HG03575 (cell line): ENCODE measurements around the gene SDHA.
"Not testable (repeated sequence)": the region's sequence is repeated elsewhere in the genome, so short reads cannot be mapped to it uniquely, and the experiment has no call there.

Experiments
- ATAC-seq: cut with Tn5 transposase; IDR thresholded peaks from one replicate; pipeline ENCODE4 v1.9.1; 2021; ENCODE audit not compliant: unreplicated experiment, insufficient number of reproducible peaks, low FRiP score; ENCODE audit errors: extremely low read depth

The SDHA gene

GRCh38 chr5:278646-279045 lies 60.5 kb downstream of the SDHA start:
- no peak for ATAC-seq

- not testable (repeated sequence) for ATAC-seq
Observed at GRCh38 chr5:279051-279665, 61.0 kb downstream of the SDHA start.

GRCh38 chr5:285991-286557 lies 68.0 kb downstream of the SDHA start:
- ATAC-seq: no peak

DNA sequence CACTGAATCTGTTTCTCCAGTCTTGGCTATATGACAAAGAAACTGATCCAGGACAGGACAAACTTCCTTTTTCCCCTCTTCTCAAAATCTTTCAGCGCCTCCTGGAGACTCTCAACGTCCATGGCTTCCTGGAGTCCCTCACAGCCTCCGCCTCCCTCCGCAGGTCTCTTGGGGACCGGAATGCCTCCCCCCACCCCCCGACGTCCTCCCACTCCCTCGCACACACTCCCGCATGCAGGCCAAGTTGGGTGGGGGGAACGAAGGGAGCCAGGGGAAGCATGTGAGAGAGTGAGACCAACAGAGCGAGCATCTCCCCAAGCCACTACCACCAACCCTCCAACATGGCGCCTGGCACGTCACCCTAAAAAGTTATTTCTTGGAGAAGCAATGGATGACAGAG lies 72.1 kb downstream of the SDHA start:
- ATAC-seq: not testable (repeated sequence)

DNA sequence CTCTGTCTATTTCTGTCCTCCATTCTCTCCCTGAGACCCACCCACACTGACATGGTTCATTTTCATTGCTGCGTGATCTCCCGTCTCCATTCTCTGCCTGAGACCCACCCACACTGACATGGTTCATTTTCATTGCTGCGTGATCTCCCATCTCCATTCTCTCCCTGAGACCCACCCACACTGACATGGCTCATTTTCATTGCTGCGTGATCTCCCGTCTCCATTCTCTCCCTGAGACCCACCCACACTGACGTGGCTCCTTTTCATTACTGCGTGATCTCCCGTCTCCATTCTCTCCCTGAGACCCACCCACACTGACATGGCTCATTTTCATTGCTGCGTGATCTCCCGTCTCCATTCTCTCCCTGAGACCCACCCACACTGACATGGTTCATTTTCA lies 73.2 kb downstream of the SDHA start:
- not testable (repeated sequence) for ATAC-seq

DNA sequence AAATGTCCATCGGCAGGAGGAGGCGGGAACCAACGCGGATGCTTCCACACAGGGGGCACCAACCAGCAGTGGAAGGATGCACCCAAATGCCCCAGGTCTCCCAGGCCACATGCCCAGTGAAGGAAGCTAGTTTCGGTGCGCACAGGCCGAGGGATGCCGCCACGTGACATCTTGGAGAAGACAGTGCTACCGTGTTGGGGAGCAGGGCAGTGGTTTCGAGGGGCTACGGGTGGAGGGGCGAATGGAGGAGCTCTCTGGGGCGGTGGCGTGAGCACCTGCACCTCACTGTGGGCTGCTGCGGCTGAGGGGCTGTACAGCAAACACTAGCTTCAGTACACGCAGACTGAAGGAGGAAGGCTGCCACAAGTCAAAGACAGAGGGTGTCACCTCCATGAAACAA lies 76.7 kb downstream of the SDHA start:
- not testable (repeated sequence) for ATAC-seq

DNA sequence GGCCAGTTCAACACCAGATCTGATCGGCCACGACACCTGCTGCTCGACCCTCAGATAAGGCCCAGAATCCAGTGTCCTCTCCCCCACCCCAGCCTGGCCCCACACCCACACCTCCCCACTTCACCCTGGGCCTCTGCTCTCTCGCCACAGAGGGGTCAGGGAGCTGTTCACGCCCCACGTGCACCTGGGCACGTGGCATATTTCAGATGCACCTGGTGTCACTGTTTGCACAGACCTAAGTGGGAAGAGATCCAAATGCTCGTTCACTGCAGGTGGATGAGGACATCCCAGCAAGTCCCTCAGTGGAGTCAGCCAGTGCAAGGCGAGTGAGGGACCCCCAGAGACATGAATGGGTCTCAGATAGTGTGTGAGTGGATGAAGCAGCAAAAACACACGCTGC lies 78.1 kb downstream of the SDHA start:
- not testable (repeated sequence) for ATAC-seq

DNA sequence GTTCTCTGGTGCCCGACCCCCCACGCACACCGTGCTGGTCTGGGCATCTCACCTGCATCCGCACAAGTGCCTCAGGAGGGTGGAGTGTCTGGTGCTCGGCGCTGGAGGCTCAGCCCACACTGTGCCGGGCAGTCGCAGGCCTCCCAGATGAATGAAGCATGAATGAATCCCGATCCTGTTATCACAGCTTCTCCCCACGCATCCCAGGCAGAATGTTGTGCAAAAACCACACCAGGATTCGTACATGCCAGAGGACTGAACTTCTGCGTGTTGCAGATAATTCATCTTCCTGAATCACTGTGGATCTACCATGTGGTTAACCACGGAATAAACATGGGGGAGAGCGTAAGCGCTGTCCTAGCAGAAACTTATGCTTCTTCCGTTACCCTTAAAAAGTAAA lies 78.8 kb downstream of the SDHA start:
- not testable (repeated sequence) for ATAC-seq

DNA sequence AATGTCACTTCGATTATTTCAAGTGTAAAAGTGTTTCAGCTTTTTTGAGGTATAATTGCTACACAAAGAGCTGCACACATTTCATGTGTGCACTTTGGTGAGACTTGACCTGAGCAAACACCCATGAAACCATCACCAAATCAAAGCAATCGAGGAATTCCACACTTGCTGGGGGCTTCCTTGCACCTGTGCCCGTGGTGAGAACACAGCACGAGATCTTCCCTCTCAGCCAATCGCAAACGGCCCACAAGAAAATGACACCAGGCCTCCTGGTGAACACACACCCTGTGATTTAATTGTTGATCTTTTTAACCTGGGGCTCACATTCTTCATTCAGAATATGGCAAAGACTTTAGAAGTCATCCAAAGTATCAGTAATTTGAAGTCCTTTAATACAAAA lies 79.3 kb downstream of the SDHA start:
- not testable (repeated sequence) for ATAC-seq

- not testable (repeated sequence) for ATAC-seq
Observed at GRCh38 chr5:297991-298736, 80.0 kb downstream of the SDHA start.

GRCh38 chr5:298737-299125 lies 80.6 kb downstream of the SDHA start:
- ATAC-seq: no peak

- not testable (repeated sequence) for ATAC-seq
Observed at GRCh38 chr5:299921-300320, 81.8 kb downstream of the SDHA start.

GRCh38 chr5:300691-301435 lies 82.7 kb downstream of the SDHA start:
- not testable (repeated sequence) for ATAC-seq

DNA sequence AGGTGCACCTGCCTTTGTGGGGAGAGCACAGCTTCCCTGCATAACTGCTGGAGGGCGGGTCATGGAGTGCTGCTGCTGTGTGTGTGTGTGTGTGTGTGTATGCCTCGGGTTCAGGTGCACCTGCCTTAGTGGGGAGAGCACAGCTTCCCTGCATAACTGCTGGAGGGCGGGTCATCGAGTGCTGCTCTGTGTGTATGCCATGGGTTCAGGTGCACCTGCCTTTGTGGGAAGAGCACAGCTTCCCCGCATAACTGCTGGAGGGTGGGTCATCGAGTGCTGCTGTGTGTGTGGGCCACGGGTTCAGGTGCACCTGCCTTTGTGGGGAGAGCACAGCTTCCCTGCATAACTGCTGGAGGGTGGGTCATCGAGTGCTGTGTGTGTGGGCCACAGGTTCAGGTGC lies 84.3 kb downstream of the SDHA start:
- not testable (repeated sequence) for ATAC-seq

DNA sequence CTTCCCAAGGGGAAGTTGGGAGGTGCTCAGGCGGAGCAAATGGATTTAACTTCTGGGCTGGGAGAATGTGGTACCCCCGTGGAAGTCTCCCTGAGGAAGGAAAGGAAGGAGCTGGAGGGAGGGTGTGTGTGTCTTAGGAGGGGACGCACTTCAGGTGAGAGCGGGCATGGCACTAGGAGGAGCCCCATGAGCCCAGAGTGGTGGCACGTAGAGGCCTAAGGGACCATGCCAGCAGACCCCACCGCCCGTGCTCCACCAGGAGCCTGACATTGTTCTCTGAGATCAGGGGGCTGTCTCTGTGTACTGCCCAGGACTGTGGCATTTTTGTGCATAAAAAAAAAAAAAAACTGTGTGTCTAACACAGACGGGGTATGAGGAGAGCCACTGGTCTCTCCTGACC lies 84.8 kb downstream of the SDHA start:
- no peak for ATAC-seq

DNA sequence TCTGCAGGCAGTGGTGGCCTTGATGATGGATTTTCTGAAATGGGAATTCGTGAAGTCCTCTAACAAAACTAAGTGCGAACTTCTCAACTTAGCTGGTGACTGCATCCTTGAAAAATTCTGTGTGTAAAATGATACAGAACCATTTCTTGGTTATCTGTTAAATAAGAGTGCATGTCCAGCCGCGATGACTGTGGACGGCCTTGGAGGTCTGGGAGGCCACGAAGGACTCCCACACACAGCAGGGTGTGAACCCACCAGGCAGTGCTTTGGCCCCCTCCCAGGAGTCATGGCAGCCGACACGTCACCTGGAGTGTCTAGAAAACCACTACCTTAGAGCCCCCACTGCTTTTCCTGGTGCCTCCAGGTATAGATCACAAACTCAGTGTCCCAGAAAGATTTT lies 85.6 kb downstream of the SDHA start:
- not testable (repeated sequence) for ATAC-seq

DNA sequence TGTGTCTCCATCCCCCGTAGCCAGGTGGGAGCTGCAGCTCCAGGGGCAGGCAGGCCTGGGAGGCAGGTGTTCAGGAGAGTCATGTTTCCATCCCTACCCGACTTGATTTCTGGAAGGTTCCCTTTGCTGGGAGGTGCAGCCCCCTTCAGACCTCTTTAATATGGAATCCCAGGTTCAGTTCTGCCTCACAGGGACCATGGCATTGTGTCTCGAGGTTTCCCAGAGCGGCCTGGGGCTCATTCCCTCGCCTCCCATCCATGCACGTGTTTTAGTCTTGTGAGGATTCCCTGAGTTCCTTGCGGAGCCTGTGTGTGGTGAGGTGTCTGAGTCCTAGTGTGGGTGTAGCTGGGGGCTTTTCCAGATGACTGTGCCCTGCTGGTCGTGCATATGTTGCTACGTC lies 86.9 kb downstream of the SDHA start:
- no peak for ATAC-seq

DNA sequence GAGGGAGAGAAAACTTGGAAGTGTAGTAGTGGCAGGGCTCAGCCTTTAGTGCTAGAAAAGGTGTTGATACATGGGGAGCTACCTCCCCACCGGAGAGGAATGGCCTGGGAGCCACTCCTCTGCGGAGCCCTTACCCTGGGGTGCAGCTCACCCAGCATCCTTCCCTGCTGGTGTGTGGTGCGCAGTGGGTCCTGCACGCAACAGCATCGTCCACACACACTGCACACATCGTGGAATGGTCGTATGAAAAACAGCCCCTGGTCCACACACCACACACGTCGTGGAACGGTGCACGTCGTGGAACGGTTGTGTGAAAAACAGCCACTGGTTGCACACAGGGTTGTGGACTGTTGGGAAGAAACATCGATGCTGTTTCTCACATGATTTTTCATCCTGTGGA lies 87.3 kb downstream of the SDHA start:
- no peak for ATAC-seq

GRCh38 chr5:306011-306805 lies 88.1 kb downstream of the SDHA start:
- ATAC-seq: no peak
